A172 (cell line): ENCODE results near the gene GP9. TPM values are rescaled to one million over a fixed set of nuclear protein-coding genes. Genes with fewer than 3 reads are reported as not detected.
A peak's percentile ranks its signal among the peaks of the same experiment; 100 is the strongest.
"Not testable (repeated sequence)": the region's sequence is repeated elsewhere in the genome, so short reads cannot be mapped to it uniquely, and the experiment has no call there.

ENCODE experiments used
- DNase-seq: peaks from one replicate; pipeline ENCODE4 v3.0.0-alpha.2; 2015; ENCODE audit warnings: low spot score
- total RNA-seq: library from RNA; depleted of rRNA; stranded (reverse); fragments of >200 nt; shearing (Covaris generic); gene quantifications from 2 replicates; pipeline ENCODE4 v1.2.3, GENCODE V29; 2014

Gene GP9
- total RNA-seq, 1 experiment from 2014 or later = not detected

DNA sequence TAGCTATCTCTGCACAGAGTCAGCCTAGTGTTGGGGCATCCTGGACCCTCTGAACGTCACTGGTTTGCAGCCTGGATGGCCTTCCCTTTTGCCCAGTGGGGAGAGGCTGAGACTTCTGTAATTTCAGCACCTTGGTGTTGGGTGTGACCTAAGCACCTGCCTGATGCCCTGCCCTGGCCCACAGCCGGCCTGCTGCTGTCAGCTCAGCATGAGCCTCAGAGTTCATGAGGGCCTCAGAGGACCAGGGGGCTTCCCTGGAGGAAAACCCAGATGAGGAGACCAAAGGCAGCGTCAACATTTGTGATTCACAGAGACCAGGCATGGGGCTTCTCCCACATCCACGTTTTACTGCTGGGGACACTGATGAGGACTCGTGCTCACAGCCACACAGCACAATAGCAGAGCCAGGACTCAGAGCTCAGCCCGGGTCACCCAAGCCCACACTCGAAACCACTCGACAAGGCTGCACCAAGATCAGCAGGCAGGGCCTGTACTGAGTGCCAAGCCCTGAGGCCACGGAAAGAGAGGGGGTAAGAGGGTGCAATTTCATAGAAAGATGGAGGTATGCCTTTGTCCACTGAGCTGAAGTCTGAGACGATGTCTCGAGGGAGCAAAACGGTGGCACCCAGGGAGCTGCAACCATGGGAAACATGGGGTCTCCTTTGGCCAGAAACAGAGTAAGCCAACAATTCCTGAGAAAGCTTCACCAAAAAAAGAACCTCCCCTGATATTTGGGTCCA lies 9.9 kb upstream of the GP9 start:
- no peak for DNase-seq

DNA sequence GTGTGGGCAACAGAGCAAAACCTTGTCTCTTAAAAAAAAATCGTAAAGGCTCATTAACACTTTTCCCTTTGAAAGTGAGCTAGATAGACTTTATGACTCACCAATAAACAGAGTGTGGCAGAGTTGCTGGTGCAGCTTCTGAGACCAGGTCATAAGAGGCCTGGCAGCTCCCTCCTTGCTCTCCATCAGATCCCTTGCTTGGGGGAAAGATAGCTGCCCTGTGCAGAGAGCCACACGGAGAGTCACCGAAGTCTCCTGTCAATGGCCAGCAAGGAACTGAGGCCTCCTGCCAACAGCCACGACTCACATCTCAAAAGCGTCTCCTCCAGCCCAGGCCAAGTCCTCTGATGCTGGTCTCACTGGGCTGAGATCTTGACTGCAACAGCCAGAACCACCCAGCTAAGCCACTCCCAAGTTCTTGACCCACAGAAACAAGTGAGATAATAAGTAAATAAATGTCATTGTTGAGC lies 8.7 kb upstream of the GP9 start:
- DNase-seq = peak; percentile 30

DNA sequence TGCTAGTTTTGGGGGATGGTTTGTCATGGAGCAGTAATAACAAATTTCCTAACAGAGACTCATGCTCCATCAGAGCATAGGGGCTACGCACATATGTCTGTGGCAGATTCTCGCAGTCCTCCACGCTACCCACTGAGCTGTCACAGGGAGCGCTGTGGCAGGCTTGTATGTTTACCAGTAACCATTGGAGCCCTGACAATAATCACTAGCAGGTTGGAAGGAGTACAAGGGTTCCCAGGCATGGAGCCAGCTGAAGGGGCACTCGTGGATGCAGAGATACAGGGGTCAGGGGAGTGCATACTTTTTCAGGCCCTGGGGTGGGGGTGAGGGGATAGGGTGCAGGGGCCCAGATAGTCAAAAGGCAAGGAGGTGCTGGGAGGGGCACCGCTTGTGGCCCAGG lies 7.9 kb upstream of the GP9 start:
- no peak for DNase-seq

DNA sequence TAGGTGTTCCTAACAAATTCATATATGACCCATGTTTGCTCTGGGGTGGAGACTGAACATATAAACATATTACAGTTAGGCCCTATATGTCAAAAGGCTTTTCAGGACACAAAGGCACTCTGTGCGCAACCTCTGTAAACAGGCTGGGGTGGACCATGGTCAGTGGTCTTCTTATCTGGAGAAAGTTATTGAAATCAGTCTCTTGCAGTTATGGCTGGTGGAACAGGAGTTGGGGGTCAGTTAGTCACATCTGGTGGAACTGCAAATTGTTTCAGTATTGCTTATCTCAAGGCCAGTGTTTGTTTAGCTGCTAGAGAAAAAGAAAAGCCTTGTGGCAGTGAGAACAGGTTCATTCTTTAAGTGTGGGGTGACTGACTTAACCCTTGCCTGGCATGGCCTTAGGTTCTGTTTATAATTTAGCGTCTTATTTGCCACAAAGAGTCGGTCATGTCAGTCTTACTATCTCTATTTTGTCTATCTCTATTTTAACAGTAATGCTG lies 5.9 kb upstream of the GP9 start:
- no peak for DNase-seq

DNA sequence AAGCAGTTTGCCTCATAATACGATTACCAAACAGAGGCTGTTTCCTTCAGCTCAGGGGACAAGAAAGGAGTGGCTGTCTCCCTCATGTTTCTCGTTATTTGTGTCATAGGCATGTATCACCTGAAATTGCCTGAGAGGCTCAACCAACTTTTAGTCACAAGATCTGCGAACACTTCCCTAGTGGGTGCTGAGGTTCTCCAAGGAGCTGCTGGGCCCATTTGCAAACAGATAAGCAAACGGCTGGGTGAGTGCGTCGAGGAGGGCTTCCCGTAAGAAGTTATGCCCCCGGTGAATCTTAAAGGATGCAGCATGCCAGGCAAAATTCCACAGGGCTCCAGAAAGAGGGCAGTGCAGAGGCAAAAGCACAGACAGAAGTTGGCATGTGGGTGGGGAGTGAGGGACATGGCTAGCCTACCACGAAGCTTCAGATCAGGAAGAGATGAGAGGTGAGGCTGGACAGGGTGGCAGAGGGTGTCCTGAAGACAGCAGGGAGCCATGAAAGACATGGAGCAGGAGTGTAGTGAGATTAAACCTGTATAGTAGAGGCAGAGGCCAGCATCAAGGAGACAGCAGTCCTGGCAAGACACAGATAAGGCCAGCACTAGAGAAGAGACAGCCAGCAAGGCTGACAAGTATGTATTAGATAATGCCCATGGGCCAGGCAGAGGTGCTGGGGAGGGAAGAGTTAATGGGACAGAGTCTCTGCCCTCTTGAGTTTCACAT lies 4.0 kb upstream of the GP9 start:
- no peak for DNase-seq

DNA sequence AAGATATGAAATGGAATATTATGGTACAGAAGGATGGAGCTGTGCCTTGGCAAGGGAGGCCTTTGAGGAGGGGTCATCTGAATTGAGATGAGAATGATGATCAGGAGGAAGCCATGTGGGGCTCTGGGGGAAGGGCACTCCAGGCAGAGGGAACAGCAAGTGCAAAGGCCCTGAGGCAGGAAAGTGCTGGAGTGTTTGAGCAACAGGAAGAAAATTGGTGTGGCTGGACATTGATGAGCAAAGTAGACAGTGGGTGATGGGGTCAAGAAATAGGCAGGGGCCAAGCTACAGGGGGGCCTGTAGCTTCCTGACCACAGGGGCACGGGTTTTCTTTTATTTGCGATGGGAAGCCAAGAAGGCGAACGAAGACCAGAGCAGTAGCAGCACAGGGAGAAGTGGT lies 3.3 kb upstream of the GP9 start:
- no peak for DNase-seq

DNA sequence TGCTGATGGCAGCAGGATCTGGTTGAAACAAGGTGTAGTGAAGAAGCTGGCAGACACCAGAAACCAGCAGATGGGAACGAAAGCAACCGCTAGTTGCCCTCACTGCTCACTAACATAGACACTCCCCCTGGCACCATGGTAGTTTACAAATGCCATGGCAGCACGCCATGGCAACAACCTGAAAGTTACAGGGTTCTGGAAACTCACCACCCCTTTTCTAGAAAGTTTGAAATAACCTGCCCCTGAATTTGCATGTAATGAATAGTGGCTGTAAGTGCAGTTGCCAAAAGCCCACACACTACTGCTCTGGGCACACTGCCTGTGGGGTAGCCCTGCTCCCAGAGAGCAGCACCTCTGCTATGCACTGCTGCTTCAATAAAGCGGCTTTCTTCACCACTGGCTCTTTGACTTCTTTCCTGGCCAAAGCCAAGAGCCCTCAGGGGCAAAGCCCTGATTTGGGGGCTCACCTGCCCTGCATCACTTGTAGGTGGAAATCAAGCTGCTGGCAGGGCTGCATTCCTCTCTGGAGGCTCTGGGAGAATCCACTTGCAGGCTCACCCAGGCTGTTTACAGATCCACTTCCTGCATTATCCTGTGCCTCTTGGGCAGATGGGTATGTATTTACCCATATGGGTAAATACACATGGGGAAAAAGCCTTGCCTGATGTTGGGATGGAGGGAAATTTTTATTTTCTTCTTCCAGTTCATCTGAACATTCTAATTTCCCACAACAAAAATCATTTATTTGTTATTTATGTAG lies 2.0 kb upstream of the GP9 start:
- no peak for DNase-seq

DNA sequence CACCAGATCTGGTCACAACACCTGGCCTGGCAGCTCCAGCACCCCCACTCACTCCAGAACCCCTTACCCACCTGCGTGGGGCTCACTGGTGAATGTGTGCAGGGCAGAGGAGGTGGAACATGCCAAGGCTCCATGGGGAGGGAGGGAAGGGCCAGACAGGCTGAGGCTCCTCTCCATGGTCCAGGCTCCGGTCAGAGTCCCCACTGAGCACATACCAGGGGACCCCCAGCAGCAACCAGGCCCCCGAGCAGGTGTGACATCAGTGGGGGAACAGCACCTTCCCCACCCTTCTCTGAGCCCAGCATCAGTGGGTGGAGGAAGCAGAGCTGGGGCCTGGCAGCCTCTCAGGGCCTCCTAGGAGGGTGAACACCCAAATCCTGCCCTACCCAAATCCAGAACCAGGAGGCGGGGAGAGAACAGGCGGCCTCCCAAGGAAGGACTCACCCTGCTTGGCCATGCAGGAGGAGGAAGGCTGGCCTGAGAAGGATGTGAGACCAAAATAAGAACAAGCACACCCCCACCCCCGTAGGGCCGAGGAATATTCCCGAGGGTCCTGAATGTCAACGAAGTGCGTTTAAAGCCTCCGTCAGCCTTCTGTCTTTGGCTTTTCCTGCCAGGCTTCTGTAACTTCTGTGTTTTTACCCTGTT lies 1.1 kb upstream of the GP9 start:
- no peak for DNase-seq

DNA sequence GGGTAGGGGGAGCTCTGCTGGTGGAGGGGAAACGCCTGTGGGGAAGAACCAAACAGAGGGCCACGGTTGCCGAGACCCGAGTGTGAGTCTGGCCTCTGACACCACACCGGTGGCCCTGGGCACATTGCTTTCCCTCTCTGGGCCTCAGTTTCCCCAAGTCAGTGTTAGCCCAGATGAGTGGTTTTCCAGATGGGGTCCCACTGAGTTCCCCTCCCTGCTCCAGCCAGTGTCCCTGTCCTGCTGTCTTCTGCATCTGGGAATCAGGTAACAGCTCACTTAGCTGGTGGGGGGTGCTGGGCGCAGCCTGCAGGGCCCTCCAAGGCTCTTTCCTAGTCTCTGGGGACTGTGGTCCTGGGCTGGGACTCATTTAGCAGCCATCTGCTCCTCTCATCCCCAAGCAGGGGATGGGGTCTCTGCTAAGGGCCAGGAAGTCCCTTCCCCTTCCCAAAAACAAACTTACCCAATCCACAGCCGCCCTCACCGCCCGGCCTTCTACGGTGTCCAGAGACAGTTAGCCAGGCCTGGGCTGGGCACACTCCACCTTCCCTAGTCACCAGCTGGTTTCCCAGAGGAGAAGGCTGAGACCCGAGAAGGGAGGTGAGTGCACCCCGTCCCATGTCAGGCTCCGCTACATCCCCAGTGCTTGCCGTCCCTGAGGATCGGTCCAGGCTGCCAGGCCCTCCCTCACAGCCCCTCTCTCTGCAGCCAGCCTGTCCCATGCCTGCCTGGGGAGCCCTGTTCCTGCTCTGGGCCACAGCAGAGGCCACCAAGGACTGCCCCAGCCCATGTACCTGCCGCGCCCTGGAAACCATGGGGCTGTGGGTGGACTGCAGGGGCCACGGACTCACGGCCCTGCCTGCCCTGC lies 676 bp downstream of the GP9 start:
- no peak for DNase-seq

DNA sequence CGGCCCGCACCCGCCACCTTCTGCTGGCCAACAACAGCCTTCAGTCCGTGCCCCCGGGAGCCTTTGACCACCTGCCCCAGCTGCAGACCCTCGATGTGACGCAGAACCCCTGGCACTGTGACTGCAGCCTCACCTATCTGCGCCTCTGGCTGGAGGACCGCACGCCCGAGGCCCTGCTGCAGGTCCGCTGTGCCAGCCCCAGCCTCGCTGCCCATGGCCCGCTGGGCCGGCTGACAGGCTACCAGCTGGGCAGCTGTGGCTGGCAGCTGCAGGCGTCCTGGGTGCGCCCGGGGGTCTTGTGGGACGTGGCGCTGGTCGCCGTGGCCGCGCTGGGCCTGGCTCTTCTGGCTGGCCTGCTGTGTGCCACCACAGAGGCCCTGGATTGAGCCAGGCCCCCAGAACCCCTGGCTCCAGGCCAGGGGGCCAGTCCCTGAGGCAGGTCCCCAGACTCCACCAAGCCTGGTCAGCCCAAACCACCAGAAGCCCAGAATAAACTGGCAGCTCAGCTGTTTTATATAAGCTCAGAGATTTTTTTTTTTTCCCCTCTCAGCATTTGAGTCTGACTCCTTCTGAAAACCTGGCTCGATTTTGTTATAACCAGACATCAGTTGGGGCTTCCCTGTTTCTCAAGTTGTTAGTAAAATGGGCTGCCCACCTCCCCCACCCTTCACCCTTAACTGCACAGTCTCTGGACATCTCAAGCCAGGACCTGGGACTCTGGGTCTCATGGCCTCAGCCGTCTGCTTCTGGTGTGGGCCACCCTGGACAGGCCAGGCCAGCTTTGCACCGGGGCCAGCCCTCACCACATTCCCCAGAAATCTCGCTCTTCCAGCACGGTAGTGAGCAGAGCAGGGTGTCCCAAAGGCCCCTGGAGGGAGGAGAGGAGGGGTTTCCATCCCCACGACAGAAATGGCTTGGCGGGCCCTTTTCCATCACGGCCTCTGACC lies 1.6 kb downstream of the GP9 start:
- DNase-seq = no peak

DNA sequence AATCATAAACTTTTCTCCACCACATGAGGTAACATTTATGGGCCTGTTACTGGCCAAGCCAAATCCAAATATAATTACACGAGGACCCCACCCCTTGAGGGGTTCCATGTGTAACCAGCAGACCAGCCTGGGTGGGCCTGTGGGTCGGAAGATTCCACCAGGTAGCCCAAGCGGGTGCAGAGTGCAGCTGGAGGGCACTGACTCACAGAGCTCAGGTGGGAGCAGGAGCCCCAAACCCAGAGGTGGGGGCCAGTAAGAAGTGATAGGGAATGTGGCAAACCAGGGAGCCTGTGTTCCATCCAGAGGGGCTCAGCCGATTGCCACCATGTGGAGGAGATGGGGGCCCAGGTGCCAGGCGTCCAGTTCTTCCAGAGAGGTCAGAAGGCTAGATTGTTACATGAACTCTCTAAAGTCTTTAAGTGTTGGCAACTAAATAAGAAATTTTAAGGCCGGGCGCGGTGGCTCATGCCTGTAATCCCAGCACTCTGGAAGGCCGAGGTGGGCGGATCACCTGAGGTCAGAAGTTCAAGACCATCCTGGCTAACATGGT lies 2.6 kb downstream of the GP9 start:
- DNase-seq = no peak

DNA sequence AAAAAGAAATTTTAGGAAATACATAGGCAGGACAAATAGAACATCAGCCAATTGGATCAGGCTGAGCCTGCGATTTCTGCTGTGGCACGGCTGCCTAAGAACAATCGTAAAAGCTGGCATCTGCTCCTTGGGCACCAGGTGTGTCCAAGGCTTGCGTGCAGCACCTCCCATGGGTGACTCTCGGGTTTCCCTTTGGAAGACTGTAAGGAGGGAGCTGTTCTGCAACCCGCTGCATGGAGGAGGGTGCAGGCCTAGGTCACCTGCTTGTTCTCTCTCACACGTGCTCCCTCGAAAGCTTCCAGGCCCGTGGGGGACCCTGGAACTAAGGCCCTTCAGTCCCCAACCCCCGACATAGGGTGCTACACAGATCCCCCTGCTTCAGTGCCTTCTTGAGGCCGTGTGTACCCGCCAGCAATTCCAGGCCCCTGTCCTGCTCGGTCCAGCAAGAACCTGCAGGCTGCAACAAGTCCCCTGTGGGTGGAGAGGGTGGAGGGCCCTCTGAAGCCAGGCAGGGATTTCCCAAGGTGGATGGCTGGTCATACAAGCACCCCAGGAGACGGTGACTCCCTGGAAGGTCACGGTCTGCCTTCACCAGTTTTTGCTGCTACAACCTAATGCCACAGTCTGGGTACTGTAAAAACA lies 3.4 kb downstream of the GP9 start:
- DNase-seq = no peak

DNA sequence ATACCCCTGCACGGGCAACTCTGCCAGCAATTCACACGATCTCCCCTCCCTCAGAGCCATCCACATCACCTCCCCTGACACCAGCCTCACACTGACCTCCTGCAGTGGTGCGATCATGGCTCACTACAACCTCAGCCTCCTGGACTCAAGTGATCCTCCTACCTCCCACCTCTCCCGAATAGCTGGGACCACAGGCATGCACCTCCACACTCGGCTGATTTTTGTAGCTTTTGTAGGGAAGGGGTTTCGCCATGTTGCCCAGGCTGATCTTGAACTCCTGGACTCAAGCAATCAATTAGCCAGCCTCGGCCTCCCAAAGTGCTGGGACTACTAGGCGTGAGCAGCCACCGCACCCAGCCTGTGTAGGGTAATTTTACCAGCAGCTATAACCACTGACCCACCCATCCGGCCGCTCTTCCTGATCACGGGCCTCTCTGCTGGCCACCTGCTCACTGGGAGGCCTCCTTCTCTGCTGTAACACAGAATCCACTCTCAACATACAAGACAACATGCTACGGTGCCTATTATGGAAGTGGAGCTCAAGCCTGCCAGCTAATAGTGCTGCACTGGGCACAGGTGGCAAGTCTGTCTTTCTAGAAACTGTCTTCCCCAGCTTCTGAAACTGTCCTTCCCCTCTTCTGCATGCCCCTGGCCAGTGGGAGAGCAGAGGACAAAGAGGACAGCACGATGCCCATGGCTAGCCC lies 4.6 kb downstream of the GP9 start:
- DNase-seq = no peak

DNA sequence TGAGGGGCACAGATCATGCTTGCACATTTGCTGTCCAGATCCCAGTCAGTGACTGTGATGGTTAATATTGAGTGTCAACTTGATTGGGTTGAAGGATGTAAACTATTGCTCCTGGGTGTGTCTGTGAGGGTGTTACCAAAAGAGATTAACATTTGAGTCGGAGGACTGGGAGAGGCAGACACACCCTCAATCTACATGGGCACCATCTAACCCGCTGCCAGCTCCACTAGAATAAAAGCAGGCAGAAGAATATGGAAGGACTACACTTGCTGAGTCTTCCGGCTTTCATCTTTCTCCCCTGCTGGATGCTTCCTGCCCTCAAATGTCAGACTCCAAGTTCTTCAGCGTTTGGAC lies 5.1 kb downstream of the GP9 start:
- no peak for DNase-seq

DNA sequence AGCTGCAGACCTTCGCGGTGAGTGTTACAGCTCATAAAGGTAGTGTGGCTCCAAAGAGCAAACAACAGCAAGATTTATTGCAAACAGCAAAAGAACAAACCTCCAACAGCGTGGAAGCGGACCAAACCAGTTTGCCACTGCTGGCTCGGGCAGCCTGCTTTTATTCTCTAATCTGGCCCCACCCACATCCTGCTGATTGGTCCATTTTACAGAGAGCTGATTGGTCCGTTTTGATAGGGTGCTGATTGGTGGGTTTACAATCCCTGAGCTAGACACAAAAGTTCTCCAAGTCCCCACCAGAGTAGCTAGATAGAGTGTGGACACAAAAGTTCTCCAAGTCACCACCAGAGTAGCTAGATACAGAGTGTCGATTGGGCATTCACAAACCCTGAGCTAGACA lies 7.1 kb downstream of the GP9 start:
- not testable (repeated sequence) for DNase-seq

DNA sequence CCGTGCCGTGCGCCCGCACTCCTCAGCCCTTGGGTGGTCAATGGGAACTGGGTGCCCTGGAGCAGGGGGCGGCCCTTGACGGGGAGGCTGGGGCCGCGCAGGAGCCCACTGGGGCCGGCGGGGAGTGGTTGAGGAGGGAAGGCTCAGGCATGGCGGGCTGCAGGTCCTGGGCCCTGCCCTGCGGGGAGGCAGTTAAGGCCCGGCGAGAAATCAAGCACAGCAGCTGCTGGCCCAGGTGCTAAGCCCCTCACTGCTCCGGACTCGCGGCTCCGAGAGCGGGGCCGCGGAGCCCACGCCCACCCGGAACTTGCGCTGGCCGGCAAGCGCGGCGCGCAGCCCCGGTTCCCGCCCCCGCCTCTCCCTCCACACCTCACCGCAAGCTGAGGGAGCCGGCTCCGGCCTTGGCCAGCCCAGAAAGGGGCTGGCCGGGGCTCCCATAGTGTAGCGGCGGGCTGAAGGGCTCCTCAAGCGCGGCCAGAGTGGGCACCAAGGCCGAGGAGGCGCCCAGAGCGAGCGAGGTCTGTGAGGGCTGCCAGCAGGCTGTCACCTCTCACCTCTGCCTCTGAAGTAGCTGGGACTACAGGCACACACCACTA lies 7.8 kb downstream of the GP9 start:
- no peak for DNase-seq

DNA sequence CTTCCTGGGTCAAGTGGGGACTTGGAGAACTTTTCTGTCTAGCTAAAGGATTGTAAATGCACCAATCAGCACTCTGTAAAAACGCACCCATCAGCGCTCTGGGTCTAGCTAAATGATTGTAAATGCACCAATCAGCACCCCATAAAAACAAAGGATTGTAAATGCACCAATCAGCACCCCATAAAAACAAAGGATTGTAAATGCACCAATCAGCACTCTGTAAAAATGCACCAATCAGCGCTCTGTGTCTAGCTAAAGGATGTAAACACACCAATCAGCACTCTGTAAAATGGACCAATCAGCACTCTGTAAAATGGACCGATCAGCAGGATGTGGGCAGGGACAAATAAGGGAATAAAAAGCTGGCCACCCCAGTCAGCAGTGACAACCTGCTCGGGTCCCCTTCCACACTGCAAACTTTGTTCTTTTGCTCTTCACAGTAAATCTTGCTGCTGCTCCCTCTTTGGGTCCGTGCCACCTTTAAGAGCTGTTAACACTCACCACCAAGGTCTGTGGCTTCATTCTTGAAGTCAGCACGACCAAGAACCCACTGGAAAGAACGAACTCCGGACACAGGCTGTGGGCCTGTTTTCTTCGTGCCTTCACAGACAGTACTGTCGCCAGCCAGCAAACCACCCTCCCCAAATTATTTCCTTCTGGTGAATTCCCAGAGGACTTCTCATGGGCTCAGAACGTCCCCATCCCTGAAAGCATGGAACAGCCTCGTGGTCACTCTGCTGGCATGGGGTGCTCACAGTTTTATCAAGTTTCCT lies 8.9 kb downstream of the GP9 start:
- not testable (repeated sequence) for DNase-seq
